GM23338 (cell line): ENCODE results near the gene CPNE6.

Experiments
- EZH2phosphoT487 ChIP-seq: fragments of 200-600 bp; sonication (generic); IDR thresholded peaks from one replicate; pipeline ENCODE4 v1.8.1; 2018; ENCODE audit warnings: antibody characterized with exemption; ENCODE audit not compliant: unreplicated experiment
- TF ChIP-seq, protein P1 (sequence below), 2 experiments: fragments of 200-600 bp in 1 of 2; sonication (generic) in 1 of 2; conservative IDR thresholded peaks; 2 replicates each; pipeline versions ENCODE4 v1.5.1 to v1.6.1; 2016 to 2017; ENCODE audit warnings: antibody characterized with exemption in 2 of 2, low read depth in 2 of 2, mild to moderate bottlenecking in 2 of 2, moderate library complexity in 1 of 2

DNA sequence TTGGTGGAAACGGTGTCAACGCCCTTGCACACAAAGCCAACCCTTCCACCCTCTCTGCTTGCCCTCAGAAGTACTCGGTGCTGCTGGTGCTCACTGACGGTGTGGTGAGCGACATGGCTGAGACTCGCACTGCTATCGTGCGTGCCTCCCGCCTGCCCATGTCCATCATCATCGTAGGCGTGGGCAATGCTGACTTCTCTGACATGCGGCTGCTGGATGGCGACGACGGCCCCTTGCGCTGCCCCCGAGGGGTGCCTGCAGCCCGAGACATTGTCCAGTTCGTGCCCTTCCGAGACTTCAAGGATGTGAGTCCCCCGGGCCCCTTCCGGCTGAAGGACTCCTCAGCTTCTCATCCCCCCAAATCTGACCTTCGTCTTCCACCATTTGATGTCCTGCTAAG, 5.7 kb downstream of the CPNE6 start:
- TF ChIP-seq EZH2phosphoT487, result no peak
- TF ChIP-seq, protein P1, sequence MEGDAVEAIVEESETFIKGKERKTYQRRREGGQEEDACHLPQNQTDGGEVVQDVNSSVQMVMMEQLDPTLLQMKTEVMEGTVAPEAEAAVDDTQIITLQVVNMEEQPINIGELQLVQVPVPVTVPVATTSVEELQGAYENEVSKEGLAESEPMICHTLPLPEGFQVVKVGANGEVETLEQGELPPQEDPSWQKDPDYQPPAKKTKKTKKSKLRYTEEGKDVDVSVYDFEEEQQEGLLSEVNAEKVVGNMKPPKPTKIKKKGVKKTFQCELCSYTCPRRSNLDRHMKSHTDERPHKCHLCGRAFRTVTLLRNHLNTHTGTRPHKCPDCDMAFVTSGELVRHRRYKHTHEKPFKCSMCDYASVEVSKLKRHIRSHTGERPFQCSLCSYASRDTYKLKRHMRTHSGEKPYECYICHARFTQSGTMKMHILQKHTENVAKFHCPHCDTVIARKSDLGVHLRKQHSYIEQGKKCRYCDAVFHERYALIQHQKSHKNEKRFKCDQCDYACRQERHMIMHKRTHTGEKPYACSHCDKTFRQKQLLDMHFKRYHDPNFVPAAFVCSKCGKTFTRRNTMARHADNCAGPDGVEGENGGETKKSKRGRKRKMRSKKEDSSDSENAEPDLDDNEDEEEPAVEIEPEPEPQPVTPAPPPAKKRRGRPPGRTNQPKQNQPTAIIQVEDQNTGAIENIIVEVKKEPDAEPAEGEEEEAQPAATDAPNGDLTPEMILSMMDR (conservative IDR thresholded peaks at IDR 0.05; ENCODE audit: low read depth in 2 of 2), result no peak
